ENCODE data around the gene PDE4B. TPM values are rescaled to one million over a fixed set of nuclear protein-coding genes. Genes with fewer than 3 reads are reported as not detected.
"Not testable (repeated sequence)": the region's sequence is repeated elsewhere in the genome, so short reads cannot be mapped to it uniquely, and the experiment has no call there.

Gene PDE4B
- total RNA-seq, 1 donor from 2014 or later, result 9.5 TPM

GRCh38 chr1:65953170-65953569 lies 160.5 kb downstream of the PDE4B start:
- no peak for DNase-seq (ENCODE audit: low spot score)

- DNase-seq (ENCODE audit: low spot score), result no peak
These were observed 162.4 kb downstream of the PDE4B start for GRCh38 chr1:65955071-65955470.

- no peak for DNase-seq (ENCODE audit: low spot score)
These were observed 162.8 kb downstream of the PDE4B start for GRCh38 chr1:65955503-65955902.

- DNase-seq (ENCODE audit: low spot score), result no peak
These were observed 166.1 kb downstream of the PDE4B start for GRCh38 chr1:65958561-65959350.

- no peak for DNase-seq (ENCODE audit: low spot score)
These were observed 167.3 kb downstream of the PDE4B start for GRCh38 chr1:65959896-65960567.

GRCh38 chr1:65963156-65963888 lies 170.6 kb downstream of the PDE4B start:
- no peak for DNase-seq (ENCODE audit: low spot score)

- no peak for DNase-seq (ENCODE audit: low spot score)
These were observed 171.4 kb downstream of the PDE4B start for GRCh38 chr1:65964123-65964522.

- DNase-seq (ENCODE audit: low spot score), result no peak
These were observed 172.7 kb downstream of the PDE4B start for GRCh38 chr1:65965112-65965996.

GRCh38 chr1:65967492-65967891 lies 174.8 kb downstream of the PDE4B start:
- not testable (repeated sequence) for DNase-seq (ENCODE audit: low spot score)

- DNase-seq (ENCODE audit: low spot score), result no peak
These were observed 178.9 kb downstream of the PDE4B start for GRCh38 chr1:65971547-65971946.

GRCh38 chr1:65975708-65976107 lies 183.0 kb downstream of the PDE4B start:
- DNase-seq (ENCODE audit: low spot score), result no peak

- no peak for DNase-seq (ENCODE audit: low spot score)
These were observed 186.7 kb downstream of the PDE4B start for GRCh38 chr1:65979136-65980044.

- no peak for DNase-seq (ENCODE audit: low spot score)
These were observed 187.5 kb downstream of the PDE4B start for GRCh38 chr1:65980237-65980636.

- no peak for DNase-seq (ENCODE audit: low spot score)
These were observed 190.8 kb downstream of the PDE4B start for GRCh38 chr1:65983500-65983899.

GRCh38 chr1:65985393-65986066 lies 192.8 kb downstream of the PDE4B start:
- no peak for DNase-seq (ENCODE audit: low spot score)

- no peak for DNase-seq (ENCODE audit: low spot score)
These were observed 193.5 kb downstream of the PDE4B start for GRCh38 chr1:65986146-65986545.

GRCh38 chr1:65990161-65990560 lies 197.5 kb downstream of the PDE4B start:
- no peak for DNase-seq (ENCODE audit: low spot score)

GRCh38 chr1:65991694-65992093 lies 199.0 kb downstream of the PDE4B start:
- DNase-seq (ENCODE audit: low spot score), result no peak

- no peak for DNase-seq (ENCODE audit: low spot score)
These were observed 199.6 kb downstream of the PDE4B start for GRCh38 chr1:65992165-65992821.

All from ureter (tissue), 1 donor.